Nephron (organoid): Measurements from ENCODE around the gene GPHA2.

ENCODE experiments used
- H3K27ac Mint-ChIP-seq, 3 experiments: 2 replicates each; pipeline ENCODE4 v1.8.0; 2020; ENCODE audit warnings: mixed read lengths in 3 of 3, mild to moderate bottlenecking in 2 of 3, moderate library complexity in 1 of 3
- H3K27me3 Mint-ChIP-seq: 2 replicates; pipeline ENCODE4 v1.8.0; 2021; ENCODE audit warnings: low read depth, mild to moderate bottlenecking, moderate library complexity, mixed read lengths
- H3K36me3 Mint-ChIP-seq: 2 replicates; pipeline ENCODE4 v1.8.0; 2020; ENCODE audit warnings: low read depth, mixed read lengths
- H3K4me1 Mint-ChIP-seq: 2 replicates; pipeline ENCODE4 v1.8.0; 2020; ENCODE audit warnings: mixed read lengths
- H3K4me3 Mint-ChIP-seq, 3 experiments: 2 replicates each; pipeline ENCODE4 v1.8.0; 2020; ENCODE audit warnings: mild to moderate bottlenecking in 3 of 3, mixed read lengths in 3 of 3, moderate library complexity in 2 of 3
- H3K9me3 Mint-ChIP-seq: 2 replicates; pipeline ENCODE4 v1.8.0; 2020; ENCODE audit warnings: mixed read lengths
- CTCF ChIP-seq, 3 experiments: fragments of 200-600 bp; sonication (generic); IDR thresholded peaks; one replicate each; pipeline ENCODE4 v1.5.0; 2021; ENCODE audit warnings: antibody characterized with exemption in 3 of 3; ENCODE audit not compliant: unreplicated experiment in 3 of 3

GPHA2 gene

DNA sequence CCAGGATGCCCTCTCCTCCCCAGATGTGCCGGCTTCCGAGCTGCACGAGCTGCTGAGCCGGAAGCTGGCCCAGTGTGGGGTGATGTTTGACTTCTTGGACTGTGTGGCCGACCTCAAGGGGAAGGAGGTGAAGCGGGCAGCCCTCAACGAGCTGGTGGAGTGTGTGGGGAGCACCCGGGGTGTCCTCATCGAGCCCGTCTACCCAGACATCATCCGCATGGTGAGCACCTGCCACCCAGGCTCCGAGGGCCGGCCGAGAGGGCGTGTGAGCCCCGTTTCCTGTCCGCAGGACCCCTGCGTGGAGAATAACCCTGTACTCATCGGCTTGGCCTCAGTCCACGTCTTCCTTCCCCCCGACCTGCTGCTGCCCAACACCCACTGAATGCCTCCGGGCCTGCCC lies 9.0 kb downstream of the GPHA2 start:
- Mint-ChIP-seq H3K9me3 (no peaks in the 10 kb centered on the region), H3K4me3 (peak overlapping the region; percentile 73 to 82 (median 81)), H3K27me3 (no peaks in the 10 kb centered on the region), H3K36me3 (peaks cover 29% of the 10 kb centered on the region), H3K27ac (peak overlapping the region in 1 of 3 experiments; percentile 31), H3K4me1 (peaks cover 8% of the 10 kb centered on the region)
- TF ChIP-seq CTCF (IDR thresholded peaks at IDR 0.05; ENCODE audit: unreplicated experiment in 3 of 3), result no peak

- Mint-ChIP-seq H3K9me3 (no peaks in the 10 kb centered on the region), H3K4me1 (peaks cover 8% of the 10 kb centered on the region), H3K4me3 (peak overlapping the region; percentile 90 to 99 (median 92)), H3K36me3 (peaks cover 22% of the 10 kb centered on the region), H3K27me3 (no peaks in the 10 kb centered on the region), H3K27ac (no peak overlapping the region)
- no peak for TF ChIP-seq CTCF (IDR thresholded peaks at IDR 0.05; ENCODE audit: unreplicated experiment in 3 of 3)
Observed at GRCh38 chr11:64925536-64926436, 9.9 kb downstream of the GPHA2 start.

GRCh38 chr11:64924910-64925284 lies 10.8 kb downstream of the GPHA2 start:
- Mint-ChIP-seq H3K4me3 (peak overlapping the region; percentile 90 to 99 (median 92)), H3K36me3 (peaks cover 13% of the 10 kb centered on the region), H3K27ac (peak overlapping the region in 2 of 3 experiments; percentile 40 to 82), H3K27me3 (no peaks in the 10 kb centered on the region), H3K4me1 (peaks cover 8% of the 10 kb centered on the region), H3K9me3 (no peaks in the 10 kb centered on the region)
- TF ChIP-seq CTCF (IDR thresholded peaks at IDR 0.05; ENCODE audit: unreplicated experiment in 3 of 3), result no peak

GRCh38 chr11:64923944-64924909 lies 11.5 kb downstream of the GPHA2 start, which contains the start of gene PPP2R5B:
Gene PPP2R5B (plus strand): TSS chr11:64924689. CDS start chr11:64925735, 1,046 bp downstream.
- H3K4me1 Mint-ChIP-seq, result peaks cover 13% of the 10 kb centered on the region
- no peak for TF ChIP-seq CTCF (IDR thresholded peaks at IDR 0.05; ENCODE audit: unreplicated experiment in 3 of 3)
- peak within 1 kb of the TSS; percentile 97 to 99 (median 99) for H3K4me3 Mint-ChIP-seq
- peaks cover 8% of the 10 kb centered on the region for H3K36me3 Mint-ChIP-seq
- peak within 1 kb of the TSS; percentile 94 to 99 (median 98) for H3K27ac Mint-ChIP-seq
- no peaks in the 10 kb centered on the region for H3K9me3 Mint-ChIP-seq
- no peaks in the 10 kb centered on the region for H3K27me3 Mint-ChIP-seq

- Mint-ChIP-seq H3K27me3 (no peaks in the 10 kb centered on the region), H3K9me3 (no peaks in the 10 kb centered on the region), H3K27ac (peak overlapping the region in 1 of 3 experiments; percentile 99), H3K4me3 (peak overlapping the region; percentile 29 to 99 (median 97)), H3K4me1 (peaks cover 13% of the 10 kb centered on the region), H3K36me3 (peaks cover 7% of the 10 kb centered on the region)
- TF ChIP-seq CTCF (IDR thresholded peaks at IDR 0.05; ENCODE audit: unreplicated experiment in 3 of 3), result no peak
Observed at GRCh38 chr11:64923151-64923661, 12.5 kb downstream of the GPHA2 start.
